H1 (cell line): Measurements from ENCODE around the gene DHRS3. TPM values are rescaled to one million over a fixed set of nuclear protein-coding genes. Genes with fewer than 3 reads are reported as not detected.
A peak's percentile ranks its signal among the peaks of the same experiment; 100 is the strongest.

Source experiments
- CTCF ChIA-PET: fragments of 300-600 bp; sonication (Branson Sonifier 250); formaldehyde crosslinking; loops from one replicate; lab custom pipeline; 2021; ENCODE audit not compliant: partially characterized antibody; lab: Charles Lee
- POLR2A ChIA-PET: fragments of 300-600 bp; sonication (Branson Sonifier 250); formaldehyde crosslinking; loops from one replicate; lab custom pipeline; 2021; ENCODE audit warnings: inconsistent platforms; ENCODE audit not compliant: partially characterized antibody; lab: Charles Lee
- DNase-seq, 2 experiments: peaks; one replicate each; pipeline versions ENCODE4 v3.0.0 to v3.0.0-alpha.2; 2010 to 2022; ENCODE audit warnings: low spot score in 2 of 2, low read depth in 1 of 2, mixed read lengths in 1 of 2
- FAIRE-seq: peaks from 2 replicates; lab custom pipeline; 2011; peaks lifted over from hg19 to GRCh38; lab: Jason Lieb, UNC
- H2AFZ ChIP-seq: 2 replicates; pipeline ENCODE4 v1.8.1; 2012; ENCODE audit warnings: low read length, inconsistent platforms
- H2AK5ac ChIP-seq: 2 replicates; pipeline ENCODE4 v1.6.1; 2013; ENCODE audit warnings: low read depth, low read length
- H2BK120ac ChIP-seq: replicated peaks from 2 replicates; pipeline ENCODE3; 2013; ENCODE audit warnings: low read depth, low read length, inconsistent platforms
- H2BK12ac ChIP-seq: 2 replicates; pipeline ENCODE4 v1.6.1; 2013; ENCODE audit warnings: low read depth, low read length
- H2BK15ac ChIP-seq: 2 replicates; pipeline ENCODE4 v1.6.1; 2013; ENCODE audit warnings: low read length
- H2BK20ac ChIP-seq: 2 replicates; pipeline ENCODE4 v1.6.1; 2013; ENCODE audit warnings: low read length
- H2BK5ac ChIP-seq: 2 replicates; pipeline ENCODE4 v1.6.1; 2013; ENCODE audit warnings: low read depth, low read length
- H3K14ac ChIP-seq: 2 replicates; pipeline ENCODE4 v1.6.1; 2013; ENCODE audit warnings: inconsistent platforms; ENCODE audit not compliant: insufficient read length
- H3K18ac ChIP-seq: 2 replicates; pipeline ENCODE4 v1.6.1; 2013; ENCODE audit warnings: low read length; ENCODE audit errors: extremely low read depth
- H3K23ac ChIP-seq: 2 replicates; pipeline ENCODE4 v1.6.1; 2013; ENCODE audit warnings: inconsistent platforms; ENCODE audit not compliant: insufficient read length
- H3K23me2 ChIP-seq: 2 replicates; pipeline ENCODE4 v1.6.1; 2013; ENCODE audit warnings: low read depth, low read length
- H3K27ac ChIP-seq: 2 replicates; pipeline ENCODE4 v1.6.1; 2011; ENCODE audit warnings: low read depth, low read length, inconsistent platforms
- H3K27me3 ChIP-seq, 4 experiments: replicated peaks in 1 of 4; 1 replicate in 1 of 4; 2 replicates in 3 of 4; pipeline versions ENCODE4 v1.6.1 to v1.8.1; 2011 to 2013; ENCODE audit warnings: low read length in 3 of 4, mild to moderate bottlenecking in 3 of 4, inconsistent platforms in 2 of 4, mixed read lengths in 2 of 4, moderate library complexity in 1 of 4; ENCODE audit not compliant: control insufficient read depth in 3 of 4, insufficient read depth in 3 of 4; ENCODE audit errors: extremely low read depth in 1 of 4
- H3K36me3 ChIP-seq, 4 experiments: 2 replicates each; pipeline versions ENCODE4 v1.6.1 to v1.8.1; 2011 to 2013; ENCODE audit warnings: mild to moderate bottlenecking in 4 of 4, low read length in 3 of 4, moderate library complexity in 2 of 4, control low read depth in 1 of 4, inconsistent platforms in 1 of 4; ENCODE audit not compliant: insufficient read depth in 4 of 4, control insufficient read depth in 2 of 4
- H3K4ac ChIP-seq: replicated peaks from 2 replicates; pipeline ENCODE3; 2013; ENCODE audit warnings: low read length, low read depth, mixed read lengths, inconsistent platforms; ENCODE audit not compliant: insufficient read length
- H3K4me1 ChIP-seq, 4 experiments: replicated peaks in 1 of 4; 1 replicate in 1 of 4; 2 replicates in 3 of 4; pipeline versions ENCODE4 v1.6.1 to v1.8.1; 2011 to 2013; ENCODE audit warnings: low read length in 3 of 4, inconsistent platforms in 2 of 4, mixed read lengths in 1 of 4; ENCODE audit not compliant: insufficient read depth in 4 of 4, control insufficient read depth in 3 of 4
- H3K4me2 ChIP-seq, 2 experiments: 2 replicates each; pipeline versions ENCODE4 v1.6.1 to v1.8.1; 2011 to 2013; ENCODE audit warnings: low read depth in 2 of 2, low read length in 2 of 2, control low read depth in 1 of 2, inconsistent platforms in 1 of 2, mild to moderate bottlenecking in 1 of 2; ENCODE audit not compliant: insufficient read depth in 1 of 2
- H3K4me3 ChIP-seq, 4 experiments: fragments of 200-600, 300-600 bp in 1 of 4; sonication (generic), shearing (Covaris generic), sonication (Bioruptor Twin) in 1 of 4; 2 replicates each; pipeline versions ENCODE4 v1.5.1 to v1.8.1; 2011 to 2016; ENCODE audit warnings: low read length in 4 of 4, low read depth in 3 of 4, control low read depth in 2 of 4, inconsistent platforms in 2 of 4, mild to moderate bottlenecking in 2 of 4, mixed read lengths in 1 of 4, moderate library complexity in 1 of 4; ENCODE audit not compliant: insufficient read depth in 2 of 4; ENCODE audit errors: extremely low read depth in 1 of 4
- H3K56ac ChIP-seq: replicated peaks from 2 replicates; pipeline ENCODE3; 2013; ENCODE audit warnings: low read depth, mild to moderate bottlenecking, mixed read lengths, low read length, inconsistent platforms; ENCODE audit not compliant: insufficient read length
- H3K79me1 ChIP-seq: 2 replicates; pipeline ENCODE4 v1.6.1; 2013; ENCODE audit warnings: low read depth, low read length, control low read depth
- H3K79me2 ChIP-seq, 2 experiments: 2 replicates each; pipeline versions ENCODE4 v1.6.1 to v1.8.1; 2012 to 2013; ENCODE audit warnings: low read length in 2 of 2, mild to moderate bottlenecking in 2 of 2, inconsistent platforms in 1 of 2; ENCODE audit not compliant: insufficient read depth in 2 of 2, control insufficient read depth in 1 of 2
- H3K9ac ChIP-seq, 4 experiments: replicated peaks in 1 of 4; 1 replicate in 1 of 4; 2 replicates in 3 of 4; pipeline versions ENCODE4 v1.6.1 to v1.8.1; 2011 to 2013; ENCODE audit warnings: low read depth in 3 of 4, low read length in 3 of 4, control low read depth in 2 of 4, mild to moderate bottlenecking in 2 of 4, moderate library complexity in 2 of 4, inconsistent platforms in 1 of 4; ENCODE audit errors: extremely low read depth in 1 of 4
- H3K9me3 ChIP-seq, 2 experiments: 2 replicates each; pipeline versions ENCODE4 v1.6.1 to v1.8.1; 2012 to 2013; ENCODE audit warnings: mild to moderate bottlenecking in 2 of 2, moderate library complexity in 2 of 2, control low read depth in 1 of 2, inconsistent platforms in 1 of 2, low read depth in 1 of 2, low read length in 1 of 2, mixed read lengths in 1 of 2; ENCODE audit not compliant: insufficient read depth in 2 of 2
- H4K20me1 ChIP-seq, 2 experiments: replicated peaks in 1 of 2; 2 replicates each; pipeline versions ENCODE3 to v1.8.1; 2011 to 2013; ENCODE audit warnings: inconsistent platforms in 2 of 2, low read length in 2 of 2, mild to moderate bottlenecking in 1 of 2; ENCODE audit not compliant: insufficient read depth in 2 of 2, control insufficient read depth in 1 of 2
- H4K5ac ChIP-seq: 2 replicates; pipeline ENCODE4 v1.6.1; 2013; ENCODE audit warnings: low read length, low read depth, mixed read lengths, inconsistent platforms; ENCODE audit not compliant: insufficient read length
- H4K8ac ChIP-seq: 2 replicates; pipeline ENCODE4 v1.8.0; 2013; ENCODE audit warnings: mild to moderate bottlenecking, moderate library complexity, low read length, inconsistent platforms; ENCODE audit not compliant: insufficient read depth; ENCODE audit errors: extremely low read depth
- H4K91ac ChIP-seq: replicated peaks from 2 replicates; pipeline ENCODE3; 2013; ENCODE audit warnings: low read length, mixed read lengths, inconsistent platforms; ENCODE audit not compliant: insufficient read length
- EP300 ChIP-seq, 2 experiments: IDR thresholded peaks; 1 replicate in 1 of 2; 2 replicates in 1 of 2; pipeline ENCODE4 v1.6.1; 2011 to 2012; ENCODE audit warnings: low read depth in 2 of 2, low read length in 2 of 2, mild to moderate bottlenecking in 2 of 2, borderline replicate concordance in 1 of 2, inconsistent platforms in 1 of 2, moderate library complexity in 1 of 2
- TEAD4 ChIP-seq: IDR thresholded peaks from 2 replicates; pipeline ENCODE4 v1.6.1; 2012; ENCODE audit warnings: low read depth, low read length, inconsistent platforms, mixed read lengths
- WGBS, 2 experiments: shearing (Covaris generic) in 1 of 2; methylation state at CpG; one replicate each; pipeline versions ENCODE4 v1.1.6 to v1.1.7; 2013 to 2015; ENCODE audit warnings: low lambda C conversion rate in 2 of 2, mixed read lengths in 2 of 2, inconsistent platforms in 1 of 2, low coverage in 1 of 2, missing lambda C conversion rate in 1 of 2; ENCODE audit not compliant: insufficient replicate concordance in 2 of 2, insufficient coverage in 1 of 2, insufficient read length in 1 of 2; ENCODE audit errors: extremely low coverage in 1 of 2, missing lambda C conversion rate in 1 of 2; 5-methylcytosine and 5-hydroxymethylcytosine counted together
- polyA plus RNA-seq, 7 experiments: library from polyadenylated mRNA; depleted of rRNA in 3 of 7; stranded (reverse) in 5 of 7; unstranded in 2 of 7; fragments of >200 nt in 5 of 7; fragments of 200-250 nt in 2 of 7; gene quantifications; 1 replicate in 5 of 7; 2 replicates in 1 of 7; 4 replicates in 1 of 7; pipeline versions ENCODE4 v1.2.1 to v1.2.3, GENCODE V29; 2011 to 2013; ENCODE audit warnings: missing spikeins in 2 of 7, mixed read lengths in 2 of 7
- total RNA-seq: library from RNA; stranded (reverse); fragmentation: NEBNext Ultra II Directional; extraction: Animal tissue kit (Norgen Biotek cat#: 25700); gene quantifications from 2 replicates; pipeline ENCODE4 v1.2.1, GENCODE V29; 2021

DHRS3 gene
- total and polyA plus RNA-seq, 2 of the 8 experiments (the other 6 are each of a cell fraction or from before 2014, with no cell fraction given) = 32.5 to 36.4 TPM

- no peak overlapping the region for H4K5ac ChIP-seq
- ChIA-PET POLR2A (interaction anchor here (1.7 kb wide), 1 partner anchor 12 kb away, joined by 3 read pairs; no protein-coding TSS in a partner anchor), CTCF (interaction anchor here (1.1 kb wide), 1 partner anchor 17 kb away, joined by 3 read pairs; no protein-coding TSS in a partner anchor)
- H2AFZ ChIP-seq = no peak overlapping the region
- no peak overlapping the region for H3K9ac ChIP-seq
- H2BK15ac ChIP-seq = no peak overlapping the region
- no peak overlapping the region for H3K27ac ChIP-seq
- 75% methylated on average over 8 of the region's 8 CpGs; no CpG with 5 or more reads in 1 of the 2 experiments for WGBS, 2 experiments
- H3K14ac ChIP-seq = no peak overlapping the region
- H3K4me3 ChIP-seq = no peak overlapping the region
- peaks cover 0 to 18% (median 9%) of the 10 kb centered on the region in 4 experiments; a peak in 6 of 7 replicates for H3K4me1 ChIP-seq
- no peak overlapping the region for H2AK5ac ChIP-seq
- H3K9me3 ChIP-seq = no peaks in the 10 kb centered on the region
- H3K79me2 ChIP-seq = no peaks in the 10 kb centered on the region
- no peak overlapping the region for H2BK20ac ChIP-seq
- peak overlapping the region in 1 of 2 experiments; percentile 32; a peak in 1 of 4 replicates for H3K4me2 ChIP-seq
- no peak overlapping the region for H2BK12ac ChIP-seq
- H2BK120ac ChIP-seq = no peak overlapping the region
- no peaks in the 10 kb centered on the region for H3K79me1 ChIP-seq
- H3K23me2 ChIP-seq = peaks cover 4% of the 10 kb centered on the region; the same call in 1 of the 2 replicates
- no peaks in the 10 kb centered on the region for H3K27me3 ChIP-seq
- H4K8ac ChIP-seq = no peak overlapping the region
- H3K18ac ChIP-seq = no peak overlapping the region
- DNase-seq (no peak), FAIRE-seq (no peak)
- no peak overlapping the region for H2BK5ac ChIP-seq
- no peak overlapping the region for H3K23ac ChIP-seq
- H3K56ac ChIP-seq = no peak overlapping the region
- H4K20me1 ChIP-seq = no peaks in the 10 kb centered on the region
- H3K4ac ChIP-seq = no peak overlapping the region
- no peak overlapping the region for H4K91ac ChIP-seq
- TF ChIP-seq TEAD4 (no peak), EP300 (IDR thresholded peaks at IDR 0.05; ENCODE audit: borderline replicate concordance in 1 of 2, low read depth in 2 of 2, low read length in 2 of 2) (peak in 1 of 2 experiments; percentile 57; a peak in 1 of 3 replicates)
- H3K36me3 ChIP-seq = no peaks in the 10 kb centered on the region
Observed at GRCh38 chr1:12544992-12545391, 73.0 kb downstream of the DHRS3 start.
